Stimulated activated CD4-positive, alpha-beta T cell treated with anti-CD3 and anti-CD28 coated beads, Interleukin-4, amount 100 ng/mL, for 4 hours (primary cell): ENCODE measurements around the gene HIPK2.

ENCODE experiments used
- DNase-seq, 2 experiments: peaks; one replicate each; pipeline ENCODE4 v3.0.0-alpha.2; 2020

Gene HIPK2

DNA sequence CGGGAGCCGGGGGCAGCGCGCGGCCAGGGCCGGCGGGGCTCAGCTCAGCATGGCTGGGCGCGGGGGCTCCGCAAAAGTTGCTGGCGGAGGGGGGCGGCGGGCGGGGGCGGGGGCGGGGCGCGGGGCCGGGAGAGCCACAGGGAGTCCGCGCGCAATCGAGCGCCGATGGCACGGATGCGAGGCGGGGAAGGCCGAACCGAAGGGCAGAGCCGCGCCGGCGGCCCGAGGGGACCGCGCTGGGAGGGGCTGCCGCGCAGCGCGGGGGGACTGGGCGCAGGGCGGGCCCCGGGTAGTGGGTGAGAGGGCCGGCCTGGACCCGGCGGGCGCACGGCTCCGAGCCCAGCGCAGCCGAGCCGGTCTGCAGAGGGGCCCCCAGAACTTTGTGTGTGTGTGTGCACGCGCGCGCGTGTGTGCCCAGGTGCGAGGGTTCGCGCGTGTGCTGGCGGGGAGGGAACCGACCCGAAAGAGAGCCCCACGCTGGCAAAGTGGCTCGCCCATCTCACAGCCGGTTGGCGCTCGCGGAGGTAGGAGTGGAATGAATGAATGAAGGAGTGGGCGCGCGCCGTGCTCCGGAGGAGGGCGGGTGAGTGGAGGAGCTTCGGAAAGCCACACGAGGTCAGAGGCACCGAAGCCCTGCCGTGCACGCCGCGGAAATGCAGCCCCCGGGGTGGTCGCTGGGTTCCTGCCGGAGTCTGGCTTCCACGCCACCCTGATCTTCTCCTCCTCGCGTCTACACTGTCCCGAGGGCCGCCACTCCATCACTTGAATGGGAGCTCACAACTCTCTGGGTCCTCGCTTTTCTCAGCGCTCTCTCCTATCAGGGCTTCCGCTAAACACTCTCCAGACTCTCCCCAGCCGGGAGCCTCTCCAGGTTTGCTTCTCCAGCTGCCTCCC, at the start of gene HIPK2:
Gene HIPK2 (minus strand): TSS at position 51 of the 894 bp plus-strand sequence. CDS start 375 bp downstream, outside the sequence.
- DNase-seq: peak; percentile 66 to 78

DNA sequence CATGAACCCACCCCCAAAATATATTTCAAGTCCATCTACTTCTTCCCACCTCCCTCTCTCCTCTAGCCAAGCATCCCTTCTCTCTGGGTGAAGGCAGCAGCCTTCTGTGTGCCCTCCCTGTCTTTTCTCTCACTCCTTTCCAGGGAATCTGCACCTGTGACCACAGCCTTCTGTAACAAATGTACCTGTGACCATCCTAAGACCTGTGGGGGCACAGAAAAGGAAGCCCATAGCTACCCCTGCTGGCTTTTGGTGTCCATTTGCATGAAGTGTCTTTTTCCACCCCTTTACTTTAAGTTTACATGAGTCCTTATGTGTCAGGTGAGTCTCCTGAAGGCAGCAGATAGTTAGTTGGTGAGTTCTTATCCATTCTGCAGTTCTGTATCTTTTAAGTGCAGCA, 49.2 kb upstream of the HIPK2 start:
- DNase-seq: no peak

DNA sequence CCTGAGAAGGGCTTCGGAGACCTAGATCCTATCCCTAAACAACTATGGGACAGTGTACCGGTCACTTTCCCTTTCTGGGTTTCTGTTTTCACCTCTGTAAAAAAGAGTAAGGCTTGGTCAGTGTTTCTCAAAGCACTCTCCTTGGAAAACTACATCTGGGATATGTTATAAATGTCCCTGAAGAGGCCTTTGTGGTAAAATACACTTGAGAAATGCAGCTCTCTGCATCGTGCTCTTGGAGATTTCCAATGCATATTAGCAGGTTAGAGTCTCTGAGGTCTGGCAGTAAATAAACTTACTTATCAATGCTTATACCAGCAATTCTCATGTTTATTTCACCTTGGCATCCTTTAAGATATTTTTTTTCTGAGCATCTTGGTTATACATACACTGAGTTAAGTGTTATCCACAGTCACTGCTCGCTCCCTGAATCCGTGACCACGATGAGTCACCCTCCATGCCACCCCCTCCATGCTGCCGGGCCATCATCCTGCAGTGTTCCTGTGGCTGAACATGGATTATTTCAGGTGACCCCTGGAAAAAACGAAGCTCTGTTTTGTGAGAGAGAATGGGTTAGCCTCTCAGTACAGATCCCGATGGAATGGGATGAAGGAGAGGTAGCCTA, 48.0 kb upstream of the HIPK2 start:
- DNase-seq: no peak

DNA sequence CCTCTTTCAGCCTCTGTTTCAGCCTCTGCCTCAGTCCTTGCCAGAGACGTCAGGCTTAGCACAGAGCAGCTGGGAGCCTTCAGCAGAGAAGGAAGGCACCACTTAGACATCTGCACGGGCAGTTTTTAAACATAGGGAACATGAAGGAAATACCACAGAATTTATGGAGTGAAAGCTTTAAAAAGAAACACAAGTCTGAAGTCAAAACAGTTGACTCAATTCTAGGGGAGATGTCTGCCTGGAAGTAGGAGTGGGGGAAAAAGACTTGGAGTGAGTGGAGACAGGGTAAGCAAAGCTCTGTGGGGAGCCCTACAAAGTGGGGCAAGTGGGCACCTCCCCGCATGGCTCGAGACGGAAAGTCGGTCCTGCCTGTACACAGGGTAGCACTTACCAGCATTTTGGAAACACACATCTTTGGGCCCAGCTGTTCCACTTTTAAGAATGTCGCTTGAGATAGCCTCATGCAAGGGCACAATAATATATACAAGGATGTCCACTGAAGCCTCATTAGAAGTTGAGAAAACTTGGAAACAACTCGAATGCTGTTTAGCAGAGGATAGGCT, 46.2 kb upstream of the HIPK2 start:
- DNase-seq: no peak

DNA sequence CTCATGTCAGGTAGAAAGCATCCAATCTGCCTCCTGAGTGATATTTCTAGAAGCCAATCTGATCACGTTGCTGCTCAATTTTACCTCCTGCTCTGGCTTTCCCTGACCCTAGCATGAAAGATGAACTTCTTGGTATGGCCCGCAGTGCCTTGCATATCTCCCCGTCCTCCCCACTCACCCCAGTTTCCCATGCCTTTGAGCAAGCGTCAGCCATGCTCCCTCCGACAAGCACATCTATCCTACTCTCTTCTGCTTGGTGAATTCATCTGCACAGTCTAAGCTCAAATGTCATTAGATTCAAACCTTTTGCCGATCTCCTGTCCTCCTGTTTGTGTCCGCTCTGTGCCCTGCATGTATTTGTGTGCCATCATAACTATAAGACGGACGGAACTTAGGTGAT, 45.1 kb upstream of the HIPK2 start:
- DNase-seq: no peak

DNA sequence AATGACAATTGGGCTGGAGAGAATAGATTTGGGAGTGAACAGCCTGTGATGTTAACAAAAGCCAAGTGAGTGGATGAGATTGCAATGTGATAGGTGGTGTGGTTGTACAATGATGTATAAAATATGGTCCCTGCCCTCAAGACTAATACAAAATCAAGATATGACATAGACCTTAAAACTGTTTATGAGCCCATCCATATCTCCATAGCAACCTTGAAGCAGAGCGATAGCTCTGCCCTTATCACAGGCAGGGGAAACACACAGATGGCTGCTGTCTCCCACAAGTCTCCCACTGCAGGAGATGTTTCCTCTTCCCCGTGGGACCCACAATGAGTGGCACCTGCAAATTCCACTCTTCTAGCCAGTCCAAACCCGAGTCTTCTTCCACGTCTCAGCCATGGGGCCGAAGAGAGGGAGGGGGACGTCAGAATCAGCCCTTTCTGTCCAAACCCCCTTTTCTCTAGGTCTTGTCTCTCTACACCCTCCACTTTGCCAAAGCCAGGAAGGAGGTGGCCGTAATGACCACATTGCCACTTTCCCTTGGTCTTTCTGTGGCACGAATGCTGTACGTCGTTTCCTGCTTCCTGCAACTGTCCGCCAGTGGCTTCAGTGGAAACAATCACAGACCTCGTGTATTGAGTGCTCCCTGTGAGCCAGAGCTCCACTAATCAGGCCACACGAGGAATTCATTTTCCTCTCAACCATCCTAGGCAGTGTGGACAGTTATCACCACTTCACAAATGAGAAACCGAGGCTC, 43.7 kb upstream of the HIPK2 start:
- DNase-seq: no peak

DNA sequence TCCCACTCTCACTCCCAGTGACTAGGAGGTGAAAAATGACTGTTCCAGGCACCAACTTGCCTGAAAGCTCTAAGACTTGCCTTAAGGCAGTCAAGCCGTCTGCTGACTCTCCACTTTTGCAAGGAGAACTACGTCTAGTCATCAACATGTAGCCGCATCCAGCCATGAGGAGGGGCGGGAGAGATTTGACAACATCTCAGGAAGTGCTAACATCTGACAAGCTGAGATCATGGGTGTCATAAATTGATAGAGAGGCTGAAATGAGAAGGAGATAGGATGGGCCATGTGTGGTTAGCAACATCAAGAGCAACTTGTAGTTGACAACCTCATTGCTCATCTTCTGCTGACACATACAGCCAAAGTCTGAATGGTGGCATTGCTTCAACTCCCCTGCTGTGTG, 42.3 kb upstream of the HIPK2 start:
- DNase-seq: no peak

DNA sequence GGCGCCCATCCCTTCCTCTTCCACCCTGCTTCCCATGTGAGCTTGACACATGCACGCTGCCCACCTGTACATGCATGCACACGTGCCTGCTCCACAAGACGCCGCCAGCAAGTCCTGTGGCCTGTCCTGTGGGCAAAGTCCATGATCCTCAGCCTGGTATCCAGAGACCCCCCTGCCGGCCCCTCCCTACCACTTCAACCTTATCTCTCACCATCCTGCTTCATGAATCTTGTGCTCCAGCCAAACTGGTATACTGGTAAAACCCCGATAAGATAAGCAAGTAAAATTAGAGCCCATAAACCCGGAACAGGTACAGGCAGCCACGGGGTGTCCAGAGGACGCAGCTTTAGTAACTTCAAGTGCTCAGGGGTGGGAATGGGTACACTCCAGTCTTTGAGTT, 39.5 kb upstream of the HIPK2 start:
- no peak for DNase-seq

DNA sequence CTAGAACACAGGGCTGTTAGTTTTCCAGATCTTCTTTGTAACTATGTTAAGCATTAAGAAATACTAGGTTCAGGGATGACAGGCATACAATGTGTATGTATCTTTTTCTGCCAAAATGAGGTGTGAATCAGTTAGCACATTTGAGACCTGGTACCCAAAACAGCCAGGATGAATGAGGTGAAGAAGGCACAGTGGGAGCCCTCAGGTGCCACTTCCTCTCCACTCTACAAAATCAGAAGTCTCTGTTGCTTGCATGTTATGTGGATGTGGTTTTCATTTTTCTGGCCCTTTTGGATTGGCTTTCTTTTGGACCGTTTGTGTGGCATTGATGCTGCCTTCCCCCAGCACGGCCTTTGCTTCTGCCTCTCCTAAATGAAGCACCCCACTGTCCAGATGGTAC, 35.9 kb upstream of the HIPK2 start:
- DNase-seq: no peak

DNA sequence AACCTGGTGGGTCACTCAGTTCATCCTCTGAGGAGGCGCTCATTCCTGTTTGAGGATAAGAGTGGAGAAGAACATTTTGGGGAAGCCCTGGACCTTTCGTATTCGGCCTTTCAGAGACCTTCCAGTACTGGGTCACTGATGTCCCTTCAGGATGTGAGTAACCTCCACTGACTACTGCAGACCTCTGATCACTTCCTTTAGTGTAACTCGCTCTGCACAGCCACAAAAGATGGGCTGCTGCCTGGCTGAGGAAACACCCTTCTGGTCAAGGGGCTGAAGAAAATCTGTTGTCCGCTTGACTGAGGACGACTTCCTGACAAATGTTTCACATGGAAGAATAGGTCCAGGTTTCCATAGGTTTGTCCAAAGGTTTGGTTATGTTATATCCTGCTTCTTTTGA, 35.4 kb upstream of the HIPK2 start:
- no peak for DNase-seq

DNA sequence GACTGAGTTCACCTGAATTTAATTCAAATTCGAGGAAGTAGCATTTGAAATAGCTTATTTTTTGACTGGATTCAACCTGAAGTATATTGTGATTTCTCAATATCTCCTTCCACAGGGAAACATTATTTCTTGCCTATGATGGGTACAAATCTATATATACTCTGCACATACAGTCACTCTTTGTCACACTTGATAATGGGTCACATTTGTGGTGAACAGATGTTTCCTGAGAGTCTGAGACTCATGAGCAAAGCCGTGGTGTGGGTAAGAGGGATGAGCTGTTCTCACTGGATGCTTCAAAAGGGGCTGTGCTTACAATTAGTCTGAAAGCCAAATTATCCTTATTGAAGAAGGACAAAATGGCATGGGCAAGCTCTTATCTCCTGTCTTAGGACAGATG, 33.3 kb upstream of the HIPK2 start:
- DNase-seq: no peak

DNA sequence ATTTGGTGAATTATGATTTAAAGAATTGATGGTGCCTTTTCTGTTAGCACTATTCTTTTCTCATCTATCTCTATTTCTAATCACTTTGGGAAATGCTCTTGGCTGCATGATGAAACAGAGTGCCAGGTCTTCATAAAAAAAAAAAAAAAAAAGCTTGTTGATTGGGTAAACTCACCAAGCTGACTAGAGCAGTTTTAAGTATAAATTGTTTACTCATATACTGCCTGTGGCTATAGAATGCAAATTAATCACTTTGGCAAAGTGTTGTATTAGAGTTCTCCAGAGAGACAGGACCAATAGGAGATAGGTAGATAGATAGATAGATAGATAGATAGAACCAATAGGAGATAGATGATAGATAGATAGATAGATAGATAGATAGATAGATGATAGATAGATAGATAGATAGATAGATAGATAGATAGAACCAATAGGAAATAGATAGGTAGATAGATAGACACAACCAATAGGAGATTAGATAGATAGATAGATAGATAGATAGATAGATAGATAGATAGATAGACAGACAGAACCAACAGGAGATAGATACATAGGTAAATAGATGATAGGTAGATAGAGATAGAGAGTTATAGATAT, 31.1 kb upstream of the HIPK2 start:
- DNase-seq: no peak

DNA sequence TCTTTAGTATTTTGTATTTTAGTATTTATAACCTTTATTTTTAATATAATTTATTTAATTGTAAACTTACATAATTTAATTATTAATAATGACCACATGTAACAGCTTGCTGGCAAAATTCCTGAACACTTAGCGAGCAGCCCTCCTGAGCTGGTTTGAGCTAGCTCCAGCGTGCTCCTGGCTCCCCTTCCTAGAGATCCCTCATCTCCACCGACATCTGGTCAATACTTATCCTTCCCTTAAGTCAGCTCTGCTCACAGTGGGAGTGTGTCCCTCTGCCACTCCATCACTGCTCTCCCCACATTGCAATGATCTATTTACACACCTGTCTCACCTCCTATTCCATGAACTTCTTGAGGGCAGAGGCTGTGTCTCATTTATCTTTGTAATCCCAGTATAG, 30.6 kb upstream of the HIPK2 start:
- no peak for DNase-seq

DNA sequence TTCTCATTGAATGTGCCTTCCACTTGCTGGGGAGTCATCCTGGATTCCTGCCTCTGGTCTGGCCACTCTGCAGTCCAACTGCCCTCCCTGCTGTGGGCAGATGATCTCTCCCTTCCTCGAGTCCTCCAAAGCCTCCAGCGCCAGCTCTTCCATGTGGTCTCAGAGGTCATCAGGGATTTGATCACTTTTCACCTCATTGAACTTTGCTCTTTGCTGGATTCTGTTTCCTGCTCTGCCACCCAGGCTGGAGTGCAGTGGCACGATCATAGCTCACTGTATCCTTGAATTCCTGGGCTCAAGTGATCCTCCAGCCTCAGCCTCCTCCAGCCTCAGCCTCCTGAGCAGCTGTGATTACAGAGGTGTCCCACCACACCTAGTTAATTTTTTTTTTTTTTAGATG, 29.2 kb upstream of the HIPK2 start:
- DNase-seq: no peak

DNA sequence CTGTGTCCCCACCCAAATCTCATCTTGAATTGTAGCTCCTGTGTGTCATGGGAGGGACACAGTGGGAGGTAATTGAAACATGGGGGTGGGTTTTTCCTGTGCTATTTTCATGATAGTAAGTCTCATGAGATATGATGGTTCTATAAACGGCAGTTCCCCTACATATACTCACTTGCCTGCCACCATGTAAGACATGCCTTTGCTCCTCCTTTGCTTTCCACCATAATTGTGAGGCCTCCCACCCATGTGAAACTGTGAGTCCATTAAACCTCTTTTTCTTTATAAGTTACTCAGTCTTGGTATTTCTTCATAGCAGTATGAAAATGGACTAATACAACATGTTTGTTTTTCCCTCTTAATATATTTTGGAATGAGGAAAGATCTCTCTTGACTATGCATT, 26.8 kb upstream of the HIPK2 start:
- DNase-seq: no peak

DNA sequence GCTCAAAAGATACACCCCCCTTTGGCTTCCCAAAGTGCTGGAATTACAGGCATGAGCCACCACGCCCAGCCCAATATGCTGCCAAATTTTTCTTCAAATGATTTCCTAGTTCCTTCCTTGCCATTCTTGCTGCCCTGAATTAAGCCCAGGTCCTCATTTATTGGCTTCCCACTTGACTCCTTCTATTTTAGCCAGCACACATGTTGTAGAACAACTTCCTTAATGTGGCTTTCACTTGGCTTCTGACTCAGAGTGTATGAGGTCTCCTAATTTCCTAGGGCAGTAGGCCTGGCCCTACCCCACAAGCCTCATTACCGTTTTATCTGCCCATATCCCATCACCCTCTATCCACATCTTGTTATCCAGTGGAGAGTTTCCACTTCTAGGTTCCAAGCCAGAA, 21.8 kb upstream of the HIPK2 start:
- DNase-seq: no peak

DNA sequence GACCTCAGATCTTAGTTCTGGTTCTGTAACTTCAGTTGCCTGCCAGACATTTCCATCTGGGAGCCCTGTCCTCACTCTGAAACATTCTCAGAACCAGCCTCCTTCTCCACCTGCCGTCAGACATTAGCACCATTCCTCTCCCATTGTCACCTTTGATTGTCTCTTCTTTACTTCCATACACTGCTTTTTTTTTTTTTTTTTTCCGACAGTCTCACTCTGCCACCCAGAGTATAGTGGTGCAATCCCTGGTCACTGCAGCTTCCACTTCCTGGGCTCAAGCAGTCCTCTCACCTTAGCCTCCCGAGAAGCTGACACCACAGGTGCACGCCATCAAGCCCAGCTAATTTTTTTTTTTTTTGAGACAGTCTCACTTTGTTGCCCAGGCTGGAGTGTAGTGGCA, 21.1 kb upstream of the HIPK2 start:
- no peak for DNase-seq

DNA sequence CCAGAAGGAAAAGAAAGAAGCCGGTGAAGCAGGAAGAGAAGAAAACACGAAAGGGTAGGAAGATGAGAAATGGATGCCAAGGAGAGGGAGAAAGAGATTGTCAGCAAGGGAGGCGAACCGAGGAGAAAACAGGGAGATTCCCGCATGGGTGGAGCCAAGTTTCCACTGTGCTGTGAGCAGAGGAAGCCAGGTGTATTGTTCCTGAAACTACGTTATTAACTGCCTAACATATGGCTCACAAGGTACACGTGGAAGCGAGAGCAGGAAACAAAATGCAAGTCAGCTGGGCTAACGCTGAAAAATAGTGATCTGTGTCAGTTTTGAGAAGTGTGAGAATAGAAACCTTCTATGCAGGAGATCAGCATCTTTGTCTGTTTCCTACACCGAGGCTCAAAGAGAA, 20.4 kb upstream of the HIPK2 start:
- no peak for DNase-seq

DNA sequence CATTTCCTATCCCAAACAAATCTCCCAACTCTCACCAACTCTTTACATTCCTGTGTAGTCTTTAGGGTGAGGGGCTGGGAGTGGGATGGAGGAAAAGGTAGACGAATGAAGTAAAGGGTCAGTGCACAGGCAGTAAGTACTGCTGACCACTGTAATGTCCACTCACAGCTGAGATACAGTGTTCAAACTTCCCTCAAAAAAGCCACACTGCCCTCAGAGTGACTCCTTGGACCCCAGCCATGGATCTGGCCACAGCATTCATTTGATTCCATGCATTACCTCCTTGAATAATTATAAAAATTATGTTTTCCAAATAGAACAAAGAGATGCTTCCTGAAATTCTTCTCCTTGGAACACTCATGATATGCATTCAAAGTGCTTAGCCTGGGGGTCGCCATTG, 19.8 kb upstream of the HIPK2 start:
- DNase-seq: no peak

DNA sequence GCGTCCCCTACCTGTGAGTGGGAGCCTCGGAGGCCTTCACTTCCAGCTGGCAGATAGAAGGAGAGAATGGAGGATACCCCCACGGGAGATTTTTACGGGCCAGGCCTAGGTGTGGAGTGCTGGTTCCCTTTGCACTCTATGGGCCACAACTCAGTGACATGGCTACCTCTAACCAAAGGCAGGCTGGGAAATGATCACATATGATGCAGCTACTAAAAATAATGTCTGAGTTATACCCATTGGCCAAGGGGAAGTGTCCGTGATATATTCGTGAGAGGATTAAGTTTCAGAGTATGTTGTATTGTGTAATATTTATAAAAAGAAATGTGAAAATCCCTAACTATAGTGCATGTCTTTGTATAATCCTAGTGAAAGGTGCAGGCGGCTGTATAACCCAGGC, 13.5 kb upstream of the HIPK2 start:
- no peak for DNase-seq

DNA sequence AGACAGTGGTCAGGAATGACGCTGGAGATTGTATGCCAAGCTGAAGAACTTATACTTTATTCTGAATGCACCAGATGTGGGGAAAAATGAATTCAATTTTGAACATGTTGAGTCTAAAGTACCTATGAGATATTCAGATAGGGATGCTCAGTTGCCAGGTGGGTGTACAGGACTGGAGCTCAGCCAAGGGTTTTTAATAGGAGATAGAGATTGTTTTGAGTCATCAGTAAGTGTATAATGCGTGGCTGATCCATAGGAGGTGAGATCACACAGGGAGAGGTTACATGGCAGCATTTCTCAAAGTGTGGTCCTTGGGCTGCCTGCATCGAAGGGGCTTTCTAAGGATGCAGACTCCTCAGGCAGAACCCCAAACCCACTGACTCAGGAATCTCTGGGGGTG, 6.8 kb upstream of the HIPK2 start:
- no peak for DNase-seq

DNA sequence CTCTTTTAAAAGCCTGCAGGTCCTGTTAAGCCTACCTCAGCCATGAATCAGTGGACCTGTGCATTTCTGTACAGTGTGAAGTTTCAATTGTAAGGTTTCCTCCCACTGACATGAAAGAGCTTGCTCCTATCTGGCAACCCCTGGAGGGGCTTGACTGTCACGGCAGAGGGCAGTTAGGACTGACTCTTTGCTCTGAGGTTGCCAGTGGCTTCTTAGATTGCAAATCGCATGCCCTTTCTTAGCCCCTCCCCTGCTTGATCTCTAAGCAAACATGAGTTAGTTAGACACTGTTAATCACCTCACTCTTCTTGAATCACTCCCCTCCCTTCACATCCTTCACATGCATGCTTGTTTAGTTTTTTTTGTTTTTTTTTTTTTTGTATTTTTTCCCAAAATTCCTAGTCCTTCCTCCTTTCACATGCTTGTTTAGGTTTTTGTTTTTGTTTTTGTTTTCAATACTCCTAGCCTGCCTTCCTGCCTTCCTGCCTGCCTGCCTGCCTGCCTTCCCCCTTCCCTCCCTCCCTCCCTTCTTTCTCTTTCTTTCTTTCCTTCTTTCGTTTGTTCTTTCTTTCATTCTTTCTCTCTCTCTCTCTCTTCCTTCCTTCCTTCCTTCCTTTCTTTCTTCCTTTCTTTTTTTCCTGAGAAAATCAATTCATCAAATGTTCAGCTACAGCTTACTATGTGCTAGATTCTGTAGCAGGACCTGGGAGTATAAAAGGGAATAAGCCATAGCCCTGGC, 6.0 kb upstream of the HIPK2 start:
- DNase-seq: no peak
